HCT116 (cell line): ENCODE data around the gene POSTN. TPM values are rescaled to one million over a fixed set of nuclear protein-coding genes. Genes with fewer than 3 reads are reported as not detected.

Experiments used
- ATAC-seq: fragments of 200-7000 bp; cut with Tn5 transposase; 2 replicates; pipeline ENCODE4 v1.9.1; 2020; ENCODE audit warnings: mild to moderate bottlenecking, moderate library complexity
- BruUV-seq: library from RNA; stranded (reverse); fragments of 400-500 nt; replicated peaks from 2 replicates; lab custom pipeline; 2021; lab: Mats Ljungman, UMichigan
- CTCF ChIA-PET: fragments of 300-600 bp; sonication (Branson Sonifier 250); formaldehyde crosslinking; loops from one replicate; lab custom pipeline; 2021; ENCODE audit warnings: antibody characterized with exemption; lab: Charles Lee
- POLR2A ChIA-PET: fragments of 300-600, 350-600 bp; sonication (Branson Sonifier 250); formaldehyde crosslinking; loops from one replicate; lab custom pipeline; 2021; ENCODE audit warnings: antibody characterized with exemption; lab: Charles Lee
- RAD21 ChIA-PET, 2 experiments: fragments of 300-600 bp; sonication (Branson Sonifier 250); formaldehyde crosslinking; loops; one replicate each; lab custom pipeline; 2023; ENCODE audit warnings: low total read pairs in 2 of 2; ENCODE audit not compliant: uncharacterized antibody in 2 of 2, unreplicated experiment in 2 of 2, low non-redundant PET in 1 of 2; lab: Charles Lee
- DNase-seq: peaks from one replicate; pipeline ENCODE4 v3.0.0-alpha.2; 2010; ENCODE audit warnings: low read depth, low spot score
- H2AFZ ChIP-seq: fragments of 200-600 bp; shearing (Covaris generic), sonication (generic); 2 replicates; pipeline ENCODE4 v1.6.1; 2017; ENCODE audit warnings: low read depth, mixed run types, mixed read lengths, antibody characterized with exemption, low read length; ENCODE audit not compliant: poor library complexity, severe bottlenecking
- H3K27ac ChIP-seq: 2 replicates; pipeline ENCODE4 v1.5.1; 2012; ENCODE audit warnings: low read depth, low read length
- H3K27me3 ChIP-seq: fragments of 200-600 bp; sonication (generic); 2 replicates; pipeline ENCODE4 v1.6.1; 2016; ENCODE audit warnings: mixed run types, low read length, mixed read lengths; ENCODE audit not compliant: insufficient read depth
- H3K36me3 ChIP-seq, 2 experiments: fragments of 200-500 bp in 1 of 2; fragments of 200-600 bp in 1 of 2; sonication (Bioruptor generic) in 1 of 2; sonication (generic) in 1 of 2; 2 replicates each; pipeline versions ENCODE4 v1.5.1 to v1.6.1; 2014 to 2016; ENCODE audit warnings: low read length in 2 of 2, inconsistent platforms in 1 of 2, mixed read lengths in 1 of 2, mixed run types in 1 of 2; ENCODE audit not compliant: insufficient read depth in 2 of 2, control insufficient read depth in 1 of 2
- H3K4me1 ChIP-seq, 2 experiments: fragments of 200-600 bp in 1 of 2; sonication (generic) in 1 of 2; 2 replicates each; pipeline versions ENCODE4 v1.5.1 to v1.6.1; 2012 to 2017; ENCODE audit warnings: low read length in 2 of 2, inconsistent platforms in 1 of 2, mild to moderate bottlenecking in 1 of 2, mixed read lengths in 1 of 2, mixed run types in 1 of 2, moderate library complexity in 1 of 2; ENCODE audit not compliant: insufficient read depth in 2 of 2, control insufficient read depth in 1 of 2
- H3K4me2 ChIP-seq: fragments of 200-600 bp; sonication (generic); 2 replicates; pipeline ENCODE4 v1.6.1; 2017; ENCODE audit warnings: mixed run types, low read length, mixed read lengths
- H3K4me3 ChIP-seq, 2 experiments: fragments of 200-600 bp in 1 of 2; sonication (generic) in 1 of 2; replicated peaks in 1 of 2; 2 replicates each; pipeline ENCODE4 v1.5.1; 2011 to 2016; ENCODE audit warnings: low read length in 2 of 2, control low read depth in 1 of 2, low read depth in 1 of 2, mild to moderate bottlenecking in 1 of 2, mixed read lengths in 1 of 2, mixed run types in 1 of 2
- H3K79me2 ChIP-seq: fragments of 200-600 bp; sonication (generic); 2 replicates; pipeline ENCODE4 v1.6.1; 2017; ENCODE audit warnings: mild to moderate bottlenecking, mixed run types, low read length, moderate library complexity, mixed read lengths; ENCODE audit not compliant: insufficient read depth
- H3K9ac ChIP-seq: fragments of 200-600 bp; sonication (generic); 2 replicates; pipeline ENCODE4 v1.6.1; 2016; ENCODE audit warnings: low read length, mixed read lengths
- H3K9me2 ChIP-seq: fragments of 200-600 bp; sonication (generic), shearing (Covaris generic); 2 replicates; pipeline ENCODE4 v1.6.1; 2017; ENCODE audit warnings: mixed run types, mild to moderate bottlenecking, moderate library complexity; ENCODE audit not compliant: insufficient read depth
- H3K9me3 ChIP-seq, 2 experiments: fragments of 200-500 bp in 1 of 2; fragments of 200-600 bp in 1 of 2; sonication (Bioruptor generic) in 1 of 2; sonication (generic) in 1 of 2; 2 replicates each; pipeline ENCODE4 v1.6.1; 2014 to 2017; ENCODE audit warnings: low read length in 2 of 2, mixed read lengths in 2 of 2, inconsistent platforms in 1 of 2, low read depth in 1 of 2, mild to moderate bottlenecking in 1 of 2, mixed run types in 1 of 2, moderate library complexity in 1 of 2; ENCODE audit not compliant: control insufficient read depth in 1 of 2, insufficient read depth in 1 of 2
- H4K20me1 ChIP-seq: fragments of 200-600 bp; sonication (generic), shearing (Covaris generic); 2 replicates; pipeline ENCODE4 v1.6.1; 2017; ENCODE audit warnings: mixed run types, mild to moderate bottlenecking, moderate library complexity; ENCODE audit not compliant: insufficient read depth
- ATF3 ChIP-seq: IDR thresholded peaks from 2 replicates; pipeline ENCODE4 v1.6.1; 2012
- CBX3 ChIP-seq: IDR thresholded peaks from 2 replicates; pipeline ENCODE4 v1.6.1; 2012; ENCODE audit warnings: low read depth
- EGR1 ChIP-seq: IDR thresholded peaks from 2 replicates; pipeline ENCODE4 v1.6.1; 2012; ENCODE audit warnings: low read depth
- ELF1 ChIP-seq: IDR thresholded peaks from 2 replicates; pipeline ENCODE4 v1.6.1; 2012; ENCODE audit warnings: low read depth, borderline replicate concordance
- EZH2 ChIP-seq: fragments of 200-600 bp; sonication (generic); IDR thresholded peaks from 2 replicates; pipeline ENCODE4 v1.6.1; 2017; ENCODE audit warnings: antibody characterized with exemption, mixed run types
- EZH2phosphoT487 ChIP-seq: fragments of 200-600 bp; IDR thresholded peaks from 2 replicates; pipeline ENCODE4 v1.6.1; 2018; ENCODE audit warnings: antibody characterized with exemption, borderline replicate concordance
- FOSL1 ChIP-seq: IDR thresholded peaks from 2 replicates; pipeline ENCODE4 v1.6.1; 2012; ENCODE audit warnings: low read depth
- POLR2AphosphoS5 ChIP-seq: IDR thresholded peaks from 2 replicates; pipeline ENCODE4 v1.6.1; 2011; ENCODE audit warnings: mild to moderate bottlenecking, low read depth, low read length, moderate library complexity
- SIN3A ChIP-seq: IDR thresholded peaks from 2 replicates; pipeline ENCODE4 v1.6.1; 2012; ENCODE audit warnings: low read depth
- SP1 ChIP-seq: IDR thresholded peaks from 2 replicates; pipeline ENCODE4 v1.6.1; 2012; ENCODE audit warnings: low read depth
- SRF ChIP-seq: IDR thresholded peaks from 2 replicates; pipeline ENCODE4 v1.6.1; 2012; ENCODE audit warnings: low read depth
- YY1 ChIP-seq: IDR thresholded peaks from 2 replicates; pipeline ENCODE4 v1.6.1; 2011; ENCODE audit warnings: low read length, low read depth, moderate library complexity, mild to moderate bottlenecking; ENCODE audit not compliant: insufficient replicate concordance; ENCODE audit errors: extremely low read depth
- intact Hi-C: fragments of 100-400 bp; cut with micrococcal nuclease; formaldehyde crosslinking; loops from 2 replicates; pipeline ENCODE4 v1.10.0; 2022
- total RNA-seq: library from RNA; stranded (reverse); gene quantifications from one replicate; pipeline ENCODE4 v1.2.1, GENCODE V29; 2021; ENCODE audit not compliant: unreplicated experiment
- TF ChIP-seq, protein P1 (sequence below): IDR thresholded peaks from 2 replicates; pipeline ENCODE4 v1.6.1; 2012
- TF ChIP-seq, protein P2 (sequence below): IDR thresholded peaks from 2 replicates; pipeline ENCODE4 v1.6.1; 2012; ENCODE audit warnings: low read depth

POSTN gene
- total RNA-seq, 1 experiment from 2014 or later = not detected

DNA sequence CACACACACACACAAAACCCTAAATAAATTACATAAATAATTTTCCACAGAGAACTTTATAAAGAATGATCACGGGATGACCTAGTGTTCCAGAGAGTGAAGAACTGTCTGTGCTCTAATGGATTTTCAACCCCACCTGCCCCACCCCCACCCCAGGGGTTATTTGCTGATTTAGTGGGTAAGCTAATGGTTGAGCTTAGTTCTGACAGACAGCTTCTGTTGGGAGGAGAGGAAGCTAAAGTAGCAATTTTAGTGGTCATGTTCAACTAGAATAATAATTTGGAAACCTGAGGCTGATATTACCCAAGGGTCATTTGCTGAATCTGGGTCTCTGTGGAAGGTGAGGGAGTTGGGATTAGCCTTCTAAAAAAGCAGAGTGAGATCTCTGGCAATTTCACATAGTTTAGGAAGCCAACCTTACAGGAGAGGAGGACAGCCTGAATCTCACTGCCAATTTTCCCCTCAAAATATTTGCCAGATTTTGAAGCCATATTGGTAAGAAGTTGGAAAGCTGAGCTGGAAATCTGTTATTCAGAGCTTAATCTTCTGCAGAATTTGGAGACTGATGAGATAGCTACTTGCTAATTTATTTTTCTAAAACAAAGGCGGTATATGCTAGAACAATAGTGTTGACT, 68.7 kb downstream of the POSTN start:
- TF ChIP-seq EZH2phosphoT487 (no peak), SRF (no peak), CBX3 (no peak), FOSL1 (no peak), YY1 (no peak), SP1 (no peak), ATF3 (no peak), EZH2 (no peak), SIN3A (no peak), EGR1 (no peak), ELF1 (no peak), POLR2AphosphoS5 (no peak)
- TF ChIP-seq, protein P1, sequence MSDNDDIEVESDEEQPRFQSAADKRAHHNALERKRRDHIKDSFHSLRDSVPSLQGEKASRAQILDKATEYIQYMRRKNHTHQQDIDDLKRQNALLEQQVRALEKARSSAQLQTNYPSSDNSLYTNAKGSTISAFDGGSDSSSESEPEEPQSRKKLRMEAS = no peak
- TF ChIP-seq, protein P2, sequence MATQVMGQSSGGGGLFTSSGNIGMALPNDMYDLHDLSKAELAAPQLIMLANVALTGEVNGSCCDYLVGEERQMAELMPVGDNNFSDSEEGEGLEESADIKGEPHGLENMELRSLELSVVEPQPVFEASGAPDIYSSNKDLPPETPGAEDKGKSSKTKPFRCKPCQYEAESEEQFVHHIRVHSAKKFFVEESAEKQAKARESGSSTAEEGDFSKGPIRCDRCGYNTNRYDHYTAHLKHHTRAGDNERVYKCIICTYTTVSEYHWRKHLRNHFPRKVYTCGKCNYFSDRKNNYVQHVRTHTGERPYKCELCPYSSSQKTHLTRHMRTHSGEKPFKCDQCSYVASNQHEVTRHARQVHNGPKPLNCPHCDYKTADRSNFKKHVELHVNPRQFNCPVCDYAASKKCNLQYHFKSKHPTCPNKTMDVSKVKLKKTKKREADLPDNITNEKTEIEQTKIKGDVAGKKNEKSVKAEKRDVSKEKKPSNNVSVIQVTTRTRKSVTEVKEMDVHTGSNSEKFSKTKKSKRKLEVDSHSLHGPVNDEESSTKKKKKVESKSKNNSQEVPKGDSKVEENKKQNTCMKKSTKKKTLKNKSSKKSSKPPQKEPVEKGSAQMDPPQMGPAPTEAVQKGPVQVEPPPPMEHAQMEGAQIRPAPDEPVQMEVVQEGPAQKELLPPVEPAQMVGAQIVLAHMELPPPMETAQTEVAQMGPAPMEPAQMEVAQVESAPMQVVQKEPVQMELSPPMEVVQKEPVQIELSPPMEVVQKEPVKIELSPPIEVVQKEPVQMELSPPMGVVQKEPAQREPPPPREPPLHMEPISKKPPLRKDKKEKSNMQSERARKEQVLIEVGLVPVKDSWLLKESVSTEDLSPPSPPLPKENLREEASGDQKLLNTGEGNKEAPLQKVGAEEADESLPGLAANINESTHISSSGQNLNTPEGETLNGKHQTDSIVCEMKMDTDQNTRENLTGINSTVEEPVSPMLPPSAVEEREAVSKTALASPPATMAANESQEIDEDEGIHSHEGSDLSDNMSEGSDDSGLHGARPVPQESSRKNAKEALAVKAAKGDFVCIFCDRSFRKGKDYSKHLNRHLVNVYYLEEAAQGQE = no peak
- Histone ChIP-seq H3K79me2 (no peaks in the 10 kb centered on the region), H3K4me3 (no peak overlapping the region), H3K9me3 (peaks cover 11 to 16% of the 10 kb centered on the region in 2 experiments; a peak in 2 of 4 replicates), H3K9ac (no peak overlapping the region), H3K9me2 (no peaks in the 10 kb centered on the region), H3K4me2 (no peak overlapping the region), H3K4me1 (no peaks in the 10 kb centered on the region), H3K27ac (no peak overlapping the region), H3K36me3 (no peaks in the 10 kb centered on the region), H4K20me1 (no peaks in the 10 kb centered on the region), H2AFZ (no peak overlapping the region), H3K27me3 (no peaks in the 10 kb centered on the region)
- intact Hi-C loops = no loop called here
- DNase-seq = no peak
- ATAC-seq = no peak
- BruUV-seq = no TSS peak
- POLR2A ChIA-PET = no interaction called here
- CTCF ChIA-PET = no interaction called here
- RAD21 ChIA-PET = no interaction called here
